CD4-positive, alpha-beta T cell treated with Interleukin-17A for 1 hour (primary cell): ENCODE measurements around the gene SOD1.
"Not testable (repeated sequence)": the region's sequence is repeated elsewhere in the genome, so short reads cannot be mapped to it uniquely, and the experiment has no call there.

Source experiments
- DNase-seq: peaks from one replicate; pipeline ENCODE4 v3.0.0-alpha.2; 2020

Gene SOD1

DNA sequence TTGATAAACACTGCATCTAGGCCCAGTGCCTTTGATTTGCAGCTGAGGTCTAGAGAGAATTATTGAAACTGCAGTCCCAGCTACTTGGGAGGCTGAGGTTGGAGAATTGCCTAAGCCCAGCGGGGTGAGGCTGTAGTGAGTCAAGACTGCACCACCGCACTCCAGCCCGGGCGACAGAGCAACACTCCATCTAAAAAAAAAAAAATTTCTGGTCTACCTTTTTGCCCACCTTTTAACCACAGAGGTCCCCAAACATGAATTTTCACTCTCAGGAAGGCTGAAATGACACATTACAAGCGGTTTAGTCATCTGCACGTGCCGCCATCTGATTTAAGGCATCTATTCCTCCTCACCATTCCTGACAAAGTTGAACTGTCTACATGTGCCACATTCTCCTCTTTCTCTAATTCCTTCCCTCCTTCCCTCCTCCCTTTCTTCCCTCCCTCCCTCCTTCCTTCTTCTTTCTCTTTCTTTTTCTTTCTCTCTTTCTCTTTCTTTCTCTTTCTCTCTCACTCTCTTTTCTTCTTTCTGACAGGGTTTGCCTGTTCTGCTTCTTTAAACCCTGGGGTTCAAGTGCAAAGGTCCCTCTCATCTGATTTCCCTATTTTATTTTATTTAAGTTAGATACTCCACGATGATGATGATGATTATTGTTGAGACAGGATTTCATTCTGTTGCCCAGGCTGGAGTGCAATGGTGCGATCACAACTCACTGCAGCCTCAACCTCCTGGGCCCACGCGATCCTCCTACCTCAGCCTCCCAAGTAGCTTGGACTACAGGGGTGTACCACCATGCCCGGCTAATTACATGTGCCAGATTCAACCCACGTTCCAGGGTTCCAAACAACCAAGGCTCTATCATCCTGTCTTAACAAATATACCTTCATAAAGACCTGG is 3.0 kb upstream of the SOD1 start:
- DNase-seq, result no peak

- no peak for DNase-seq
Observed at GRCh38 chr21:31658053-31658452, 1.4 kb upstream of the SOD1 start.

DNA sequence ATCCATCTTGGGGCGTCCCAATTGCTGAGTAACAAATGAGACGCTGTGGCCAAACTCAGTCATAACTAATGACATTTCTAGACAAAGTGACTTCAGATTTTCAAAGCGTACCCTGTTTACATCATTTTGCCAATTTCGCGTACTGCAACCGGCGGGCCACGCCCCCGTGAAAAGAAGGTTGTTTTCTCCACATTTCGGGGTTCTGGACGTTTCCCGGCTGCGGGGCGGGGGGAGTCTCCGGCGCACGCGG is 282 bp upstream of the SOD1 start:
- DNase-seq, result no peak

DNA sequence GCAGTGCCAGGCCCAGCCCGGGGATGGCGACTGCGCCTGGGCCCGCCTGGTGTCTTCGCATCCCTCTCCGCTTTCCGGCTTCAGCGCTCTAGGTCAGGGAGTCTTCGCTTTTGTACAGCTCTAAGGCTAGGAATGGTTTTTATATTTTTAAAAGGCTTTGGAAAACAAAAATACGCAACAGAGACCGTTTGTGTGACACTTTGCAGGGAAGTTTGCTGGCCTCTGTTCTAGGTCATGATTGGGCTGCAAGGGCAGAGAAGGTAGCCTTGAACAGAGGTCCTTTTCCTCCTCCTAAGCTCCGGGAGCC is 719 bp downstream of the SOD1 start:
- DNase-seq, result no peak

GRCh38 chr21:31660591-31660990 is 1.1 kb downstream of the SOD1 start:
- peak; percentile 17 for DNase-seq

- DNase-seq, result no peak
Observed at GRCh38 chr21:31663584-31664249, 4.2 kb downstream of the SOD1 start.

GRCh38 chr21:31665397-31665796 is 5.9 kb downstream of the SOD1 start:
- DNase-seq, result peak; percentile 31

DNA sequence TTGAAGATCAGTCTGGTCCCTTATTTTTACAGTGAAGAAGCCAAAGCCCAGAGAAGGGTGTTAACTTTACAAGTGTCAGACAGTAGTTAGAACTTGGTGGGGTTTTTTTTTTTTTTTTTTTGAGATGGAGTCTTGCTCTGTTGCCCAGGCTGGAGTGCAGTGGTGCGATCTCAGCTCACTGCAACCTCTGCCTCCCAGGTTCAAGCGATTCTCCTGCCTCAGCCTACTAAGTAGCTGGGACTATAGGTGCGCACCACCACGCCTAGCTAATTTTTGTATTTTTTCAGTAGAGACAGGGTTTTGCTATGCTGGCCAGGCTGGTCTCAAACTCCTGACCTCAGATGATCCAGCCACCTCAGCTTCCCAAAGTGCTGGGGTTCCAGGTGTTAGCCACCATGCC is 6.4 kb downstream of the SOD1 start:
- not testable (repeated sequence) for DNase-seq

DNA sequence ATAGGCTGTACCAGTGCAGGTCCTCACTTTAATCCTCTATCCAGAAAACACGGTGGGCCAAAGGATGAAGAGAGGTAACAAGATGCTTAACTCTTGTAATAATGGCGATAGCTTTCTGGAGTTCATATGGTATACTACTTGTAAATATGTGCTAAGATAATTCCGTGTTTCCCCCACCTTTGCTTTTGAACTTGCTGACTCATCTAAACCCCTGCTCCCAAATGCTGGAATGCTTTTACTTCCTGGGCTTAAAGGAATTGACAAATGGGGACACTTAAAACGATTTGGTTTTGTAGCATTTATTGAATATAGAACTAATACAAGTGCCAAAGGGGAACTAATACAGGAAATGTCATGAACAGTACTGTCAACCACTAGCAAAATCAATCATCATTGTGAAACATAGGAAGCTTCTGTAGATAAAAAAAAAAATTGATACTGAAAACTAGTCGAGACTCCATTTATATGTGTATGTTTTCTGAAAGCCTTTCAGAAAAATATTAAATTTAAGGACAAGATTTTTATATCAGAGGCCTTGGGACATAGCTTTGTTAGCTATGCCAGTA is 7.0 kb downstream of the SOD1 start:
- DNase-seq, result no peak

DNA sequence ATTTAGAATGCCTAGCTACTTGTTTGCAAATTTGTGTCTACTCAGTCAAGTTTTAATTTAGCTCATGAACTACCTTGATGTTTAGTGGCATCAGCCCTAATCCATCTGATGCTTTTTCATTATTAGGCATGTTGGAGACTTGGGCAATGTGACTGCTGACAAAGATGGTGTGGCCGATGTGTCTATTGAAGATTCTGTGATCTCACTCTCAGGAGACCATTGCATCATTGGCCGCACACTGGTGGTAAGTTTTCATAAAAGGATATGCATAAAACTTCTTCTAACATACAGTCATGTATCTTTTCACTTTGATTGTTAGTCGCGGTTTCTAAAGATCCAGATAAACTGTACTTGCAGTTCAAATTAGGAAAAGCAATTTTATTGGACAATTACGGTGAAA is 7.6 kb downstream of the SOD1 start:
- no peak for DNase-seq

DNA sequence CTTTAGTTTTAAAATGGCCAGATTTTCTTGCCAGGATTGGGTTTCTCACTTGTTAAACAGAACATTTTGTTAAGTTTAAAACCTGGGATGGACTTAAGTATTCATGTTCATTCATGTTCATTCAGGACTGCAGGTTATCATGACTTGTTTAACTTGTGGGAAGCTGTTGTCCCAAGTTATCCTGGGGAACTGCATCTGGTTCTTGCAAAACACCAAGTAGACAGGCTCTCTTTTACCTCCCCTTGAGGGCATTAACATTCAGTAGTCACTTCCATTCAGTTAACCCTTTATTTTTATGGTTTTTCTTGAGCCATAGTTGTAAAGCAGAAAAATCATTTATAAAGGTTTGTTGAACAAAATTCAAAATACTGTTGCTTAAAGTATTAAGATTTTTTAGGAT is 8.1 kb downstream of the SOD1 start:
- no peak for DNase-seq

GRCh38 chr21:31668651-31669491 is 9.4 kb downstream of the SOD1 start:
- no peak for DNase-seq

GRCh38 chr21:31670070-31670469 is 10.6 kb downstream of the SOD1 start:
- DNase-seq, result no peak

DNA sequence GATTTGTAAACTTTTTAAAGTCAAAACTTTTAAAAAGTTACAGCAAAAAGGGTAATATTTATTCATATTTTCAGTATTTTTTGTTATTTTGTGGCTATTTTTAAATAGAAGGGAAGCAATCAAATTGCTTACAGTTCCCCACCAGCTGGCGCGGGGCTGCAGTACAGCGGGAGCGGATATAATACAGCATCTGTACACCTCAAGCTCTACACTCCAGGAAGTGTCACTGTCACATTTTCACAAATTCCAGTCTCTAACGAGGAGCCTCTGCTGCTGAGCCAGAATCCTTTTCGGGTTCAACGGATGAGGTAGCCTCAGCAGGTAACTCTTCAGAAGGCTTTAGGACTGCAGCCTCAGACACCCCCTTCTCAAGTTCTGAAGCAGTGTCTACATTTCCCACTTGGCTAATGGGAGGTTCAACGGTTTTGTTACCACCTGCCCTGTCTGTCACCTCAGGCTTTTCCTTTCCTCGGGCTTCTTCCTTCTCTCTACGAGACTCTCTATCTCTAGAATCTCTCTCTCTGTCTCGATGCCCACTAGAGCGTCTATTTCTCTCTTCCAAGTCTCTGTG is 11.7 kb downstream of the SOD1 start:
- DNase-seq, result no peak

- DNase-seq, result no peak
Observed at GRCh38 chr21:31671931-31672330, 12.4 kb downstream of the SOD1 start.

DNA sequence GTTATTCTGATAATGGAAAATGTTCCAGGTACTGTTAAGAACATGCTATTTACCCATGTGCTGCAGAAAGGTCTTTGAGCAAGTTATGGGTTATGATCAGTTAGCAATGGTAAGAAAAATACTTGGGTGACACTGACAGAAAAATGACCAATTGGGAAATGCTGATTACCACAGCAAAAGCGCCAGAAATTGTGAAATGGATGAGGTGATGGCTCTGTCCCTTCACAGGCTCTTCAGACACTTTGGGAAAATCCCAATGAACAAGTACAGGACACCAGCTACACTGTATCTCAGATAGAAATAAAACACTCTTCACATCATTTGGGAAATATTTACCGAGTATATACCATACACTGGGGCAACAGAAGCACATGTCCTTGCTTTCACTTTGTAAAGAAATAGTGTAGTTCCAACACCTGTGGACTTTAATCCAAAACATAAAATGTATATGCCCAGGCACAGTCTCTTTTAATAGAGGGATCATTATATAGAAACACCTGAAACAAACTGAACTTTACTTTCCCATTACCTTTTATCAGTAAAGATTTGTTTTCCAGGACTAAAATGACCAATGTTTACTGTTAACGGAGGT is 13.9 kb downstream of the SOD1 start:
- DNase-seq, result no peak

- DNase-seq, result no peak
Observed at GRCh38 chr21:31675318-31675717, 15.8 kb downstream of the SOD1 start.

DNA sequence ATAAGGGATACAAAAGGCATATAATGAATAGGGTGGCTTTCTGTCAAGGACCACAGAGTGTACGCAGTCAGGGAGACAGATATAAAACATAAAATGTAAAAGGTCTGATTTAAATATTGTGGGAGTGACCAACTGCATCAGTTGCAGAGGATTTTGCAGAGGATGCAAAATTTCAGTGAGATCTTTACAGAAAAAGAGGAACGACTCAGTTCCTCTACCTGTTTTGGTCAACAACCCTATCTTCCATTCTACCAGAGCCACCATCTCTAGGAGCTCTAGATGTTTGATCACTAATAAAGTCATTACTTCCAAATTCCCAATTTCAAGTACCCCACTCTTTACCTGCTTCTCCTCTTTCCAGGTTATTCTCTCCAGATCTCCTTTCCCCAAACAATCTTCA is 16.5 kb downstream of the SOD1 start:
- no peak for DNase-seq

DNA sequence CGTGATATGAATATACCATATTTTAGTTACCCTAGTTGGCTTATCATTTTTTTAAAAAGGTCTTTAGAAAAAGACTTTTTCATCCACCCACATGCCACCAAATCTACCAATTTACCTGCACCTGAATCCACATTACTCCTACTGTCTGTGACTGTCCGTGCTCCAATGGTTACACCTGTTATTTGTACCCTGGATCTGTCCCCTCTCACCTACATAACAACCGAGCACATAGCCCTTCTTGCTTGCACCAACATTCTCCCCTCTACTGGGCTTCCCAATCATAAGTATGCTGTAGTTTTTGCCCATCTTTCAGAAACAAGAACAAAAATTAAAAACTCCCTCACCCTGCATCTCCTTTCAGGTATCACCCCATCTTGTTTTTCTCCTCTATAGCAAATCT is 17.6 kb downstream of the SOD1 start:
- DNase-seq, result no peak

- DNase-seq, result no peak
Observed at GRCh38 chr21:31678478-31678877, 19.0 kb downstream of the SOD1 start.

- no peak for DNase-seq
Observed at GRCh38 chr21:31682620-31683019, 23.1 kb downstream of the SOD1 start.

GRCh38 chr21:31683029-31683428 is 23.5 kb downstream of the SOD1 start:
- no peak for DNase-seq

GRCh38 chr21:31684918-31685317 is 25.4 kb downstream of the SOD1 start:
- no peak for DNase-seq
